GM12801 (cell line): ENCODE results near the gene MRPL14.

Experiments used
- TF ChIP-seq, protein P1 (sequence below): IDR thresholded peaks from one replicate; pipeline ENCODE4 v1.5.1; 2011; ENCODE audit warnings: control low read depth; ENCODE audit not compliant: insufficient read length; ENCODE audit errors: extremely low read depth

Gene MRPL14

DNA sequence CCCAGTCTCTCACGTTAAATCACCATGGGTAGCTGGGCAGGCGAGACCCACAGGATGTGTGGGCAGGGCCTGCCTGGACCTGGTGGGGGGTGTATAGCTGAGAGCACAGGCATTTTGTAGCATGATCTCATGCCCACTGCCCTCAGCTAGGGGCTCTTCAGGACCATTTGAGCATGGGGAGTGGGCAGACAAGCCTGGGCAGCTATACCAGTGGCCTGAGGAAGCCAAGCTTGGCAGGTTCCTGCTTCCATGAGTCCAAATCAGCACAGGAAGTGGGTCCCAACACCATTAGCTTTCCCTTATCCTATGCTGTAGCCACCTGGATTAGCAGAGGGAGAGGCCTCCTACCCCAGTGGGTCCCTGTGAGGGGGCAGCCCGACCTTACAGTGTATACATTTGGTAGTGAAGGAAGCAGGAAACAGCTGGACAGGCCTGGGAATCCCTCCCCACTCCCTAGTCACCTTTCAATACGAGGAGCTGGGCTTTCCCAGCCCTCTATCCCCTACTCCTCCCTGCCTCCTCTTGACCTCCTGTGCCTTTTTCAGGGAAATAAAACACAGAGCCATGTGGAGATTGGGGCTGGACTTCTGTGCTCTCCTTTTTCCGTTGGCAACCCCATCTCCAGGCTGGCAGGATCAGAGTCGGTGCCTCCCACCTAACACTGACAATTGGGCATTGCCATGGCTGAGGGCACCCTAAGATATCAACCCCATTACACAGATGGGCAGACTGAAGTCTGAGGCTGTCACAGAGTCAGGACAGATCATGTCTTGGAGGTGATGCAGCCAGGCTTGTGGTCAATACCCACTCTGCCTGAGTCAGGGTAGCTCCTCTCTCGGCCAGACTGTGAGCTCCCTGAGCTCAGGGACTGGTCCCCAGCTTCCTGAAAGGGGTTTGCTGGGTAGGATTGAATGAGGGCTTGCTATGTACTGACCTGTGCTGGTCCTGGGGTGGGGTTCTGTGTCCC, 59.8 kb downstream of the MRPL14 start:
- TF ChIP-seq, protein P1, sequence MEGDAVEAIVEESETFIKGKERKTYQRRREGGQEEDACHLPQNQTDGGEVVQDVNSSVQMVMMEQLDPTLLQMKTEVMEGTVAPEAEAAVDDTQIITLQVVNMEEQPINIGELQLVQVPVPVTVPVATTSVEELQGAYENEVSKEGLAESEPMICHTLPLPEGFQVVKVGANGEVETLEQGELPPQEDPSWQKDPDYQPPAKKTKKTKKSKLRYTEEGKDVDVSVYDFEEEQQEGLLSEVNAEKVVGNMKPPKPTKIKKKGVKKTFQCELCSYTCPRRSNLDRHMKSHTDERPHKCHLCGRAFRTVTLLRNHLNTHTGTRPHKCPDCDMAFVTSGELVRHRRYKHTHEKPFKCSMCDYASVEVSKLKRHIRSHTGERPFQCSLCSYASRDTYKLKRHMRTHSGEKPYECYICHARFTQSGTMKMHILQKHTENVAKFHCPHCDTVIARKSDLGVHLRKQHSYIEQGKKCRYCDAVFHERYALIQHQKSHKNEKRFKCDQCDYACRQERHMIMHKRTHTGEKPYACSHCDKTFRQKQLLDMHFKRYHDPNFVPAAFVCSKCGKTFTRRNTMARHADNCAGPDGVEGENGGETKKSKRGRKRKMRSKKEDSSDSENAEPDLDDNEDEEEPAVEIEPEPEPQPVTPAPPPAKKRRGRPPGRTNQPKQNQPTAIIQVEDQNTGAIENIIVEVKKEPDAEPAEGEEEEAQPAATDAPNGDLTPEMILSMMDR: no peak

DNA sequence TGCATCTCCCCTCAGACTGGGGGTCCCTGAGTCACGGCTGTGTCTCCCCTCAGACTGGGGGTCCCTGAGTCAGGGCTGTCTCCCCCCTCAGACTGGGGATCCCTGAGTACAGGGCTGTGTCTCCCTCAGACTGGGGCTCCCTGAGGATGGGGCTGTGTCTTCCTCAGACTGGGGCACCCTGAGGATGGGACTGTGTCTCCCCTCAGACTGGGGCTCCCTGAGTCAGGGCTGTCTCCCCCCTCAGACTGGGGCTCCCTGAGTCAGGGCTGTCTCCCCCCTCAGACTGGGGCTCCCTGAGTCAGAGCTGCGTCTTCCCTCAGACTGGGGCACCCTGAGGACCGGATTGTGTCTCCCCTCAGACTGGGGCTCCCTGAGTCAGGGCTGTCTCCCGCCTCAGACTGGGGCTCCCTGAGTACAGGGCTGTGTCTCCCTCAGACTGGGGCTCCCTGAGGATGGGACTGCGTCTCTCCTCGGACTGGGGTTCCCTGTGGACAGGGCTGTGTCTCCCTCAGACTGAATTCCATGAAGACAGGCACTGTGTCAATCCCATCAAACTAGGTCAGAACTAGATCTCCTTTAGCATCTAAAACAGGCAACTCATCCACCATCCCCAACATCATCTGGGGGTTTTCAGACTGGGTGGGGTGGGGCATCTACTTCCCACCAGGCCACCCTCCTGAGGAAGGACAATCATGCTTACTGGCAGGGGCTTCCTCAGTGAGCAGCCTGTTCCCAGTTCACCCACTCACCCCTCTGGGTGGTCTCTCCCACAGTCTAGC, 60.7 kb downstream of the MRPL14 start:
- TF ChIP-seq, protein P1: no peak

DNA sequence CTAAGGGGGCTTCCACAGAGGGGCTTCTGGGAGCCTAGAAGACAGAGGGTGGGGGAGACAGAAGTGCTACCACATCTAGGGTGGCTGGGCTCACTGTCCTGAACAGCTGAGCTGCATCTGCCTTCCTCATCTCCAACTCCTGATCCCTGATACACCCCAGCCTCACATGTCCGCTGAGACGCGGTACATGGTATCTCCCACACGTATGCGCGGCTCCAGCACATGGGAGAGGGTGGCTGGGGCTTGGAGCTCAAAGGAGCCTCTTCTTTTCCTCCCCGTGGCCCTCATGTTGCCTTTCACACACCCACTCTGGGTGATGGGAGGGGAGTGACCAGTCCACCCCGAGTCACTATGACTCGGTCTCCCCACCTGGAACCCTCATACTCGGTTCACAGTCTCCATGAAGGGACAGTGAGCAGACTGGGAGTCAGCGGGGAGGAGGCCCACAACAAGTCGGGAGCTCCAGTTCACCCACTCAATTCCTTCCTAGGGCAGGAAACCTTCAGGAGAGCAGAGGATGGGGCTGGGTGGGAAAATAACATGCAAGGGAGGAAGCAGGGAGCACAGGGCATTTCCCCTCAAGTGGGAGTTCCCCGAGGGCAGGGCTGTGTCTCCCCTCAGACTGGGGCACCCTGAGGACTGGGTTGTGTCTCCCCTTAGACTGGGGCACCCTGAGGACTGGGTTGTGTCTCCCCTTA, 61.7 kb downstream of the MRPL14 start:
- TF ChIP-seq, protein P1: no peak

DNA sequence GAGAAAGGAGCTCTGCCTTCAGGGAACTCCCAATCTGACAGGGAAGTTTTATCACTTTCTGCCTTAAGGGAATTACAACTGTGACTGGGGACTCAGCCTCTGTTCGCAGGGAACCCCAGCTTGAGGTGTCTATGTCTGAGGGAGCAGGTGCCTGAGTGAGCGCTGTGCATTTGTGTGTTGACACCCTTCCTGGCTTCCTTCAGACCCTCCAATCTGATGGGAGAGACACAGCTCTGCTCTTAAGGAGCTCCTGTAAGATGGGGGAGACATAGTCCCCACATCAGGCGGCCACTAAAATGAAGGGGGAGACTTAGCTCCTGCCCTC, 62.3 kb downstream of the MRPL14 start:
- TF ChIP-seq, protein P1: no peak

DNA sequence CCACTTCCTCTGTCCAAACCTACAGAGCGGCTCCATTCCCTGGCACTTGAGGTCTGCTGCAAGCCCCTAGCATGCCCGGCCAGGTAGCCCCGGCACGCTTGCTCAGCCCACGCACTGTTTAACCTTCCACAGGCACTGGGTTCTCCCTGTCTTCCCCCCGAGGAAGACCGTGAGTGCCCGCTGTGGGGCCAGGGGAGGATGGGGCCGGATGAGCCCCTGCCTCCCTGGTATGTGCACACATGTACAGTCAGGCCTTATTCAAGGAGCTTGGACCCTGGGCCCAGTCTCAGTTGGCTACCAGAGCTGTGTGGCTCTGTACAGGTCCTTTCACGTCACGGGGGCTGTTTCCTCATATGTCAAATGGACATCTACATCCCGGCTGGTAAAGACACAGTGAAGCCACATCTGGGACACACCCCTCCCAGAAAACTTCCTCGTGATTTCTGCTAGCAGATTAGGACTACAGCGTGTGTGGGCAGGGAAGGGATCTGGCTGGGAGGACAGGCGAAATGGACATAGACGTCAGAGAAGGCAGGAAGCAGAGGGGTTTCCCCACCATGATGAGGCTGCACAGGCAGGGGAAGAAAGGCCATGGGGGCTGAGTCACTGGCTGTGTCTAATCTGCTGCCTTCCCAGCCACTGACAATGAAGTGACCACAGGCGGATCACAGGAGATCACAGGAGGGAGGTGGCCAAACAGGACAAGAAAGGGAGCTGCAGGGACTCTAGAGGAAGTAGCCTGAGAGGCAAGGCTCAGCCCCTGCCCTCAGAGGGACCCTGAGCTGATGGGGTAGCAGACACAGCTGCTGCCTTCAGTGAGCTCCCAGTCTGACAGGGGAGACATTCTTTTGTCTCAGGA, 62.9 kb downstream of the MRPL14 start:
- TF ChIP-seq, protein P1: no peak

DNA sequence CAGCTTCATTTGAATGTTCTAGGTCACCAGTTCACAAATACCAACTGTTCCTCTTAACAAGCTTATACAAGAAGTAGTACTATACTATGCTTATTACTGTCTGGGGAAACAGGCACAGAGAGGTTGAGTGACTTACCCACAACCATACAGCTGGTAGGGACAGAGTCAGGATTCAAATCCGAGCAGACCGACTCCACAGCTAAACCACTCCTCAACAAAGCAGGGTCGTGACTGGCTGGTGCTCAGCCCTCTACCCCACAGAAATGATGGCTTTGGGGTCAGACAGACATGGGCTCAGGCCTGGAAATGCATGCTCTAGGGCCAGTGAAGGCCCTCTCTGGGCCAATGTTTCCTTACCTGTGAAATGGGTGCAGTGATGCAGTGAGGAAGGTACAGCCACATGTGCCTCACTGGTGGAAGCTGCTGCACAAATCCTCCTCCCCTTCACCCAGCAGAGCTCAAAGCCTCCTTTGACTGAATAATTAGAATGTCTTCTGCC, 63.6 kb downstream of the MRPL14 start:
- TF ChIP-seq, protein P1: no peak
